Breast epithelium (tissue), 4 donors: ENCODE data around the gene TTYH3. TPM values are rescaled to one million over a fixed set of nuclear protein-coding genes. Genes with fewer than 3 reads are reported as not detected.

Experiments
- DNase-seq, 2 donors: peaks; one replicate each; pipeline ENCODE4 v3.0.0-alpha.2; 2019; ENCODE audit warnings: low spot score in 2 of 2
- H3K27ac ChIP-seq, 2 donors: fragments of 200-600 bp; sonication (generic) in 1 of 2; one replicate each; pipeline ENCODE4 v1.5.1; 2016 to 2019; ENCODE audit warnings: mild to moderate bottlenecking in 1 of 2
- H3K27me3 ChIP-seq, 2 donors: fragments of 200-600 bp; sonication (generic) in 1 of 2; one replicate each; pipeline versions ENCODE4 v1.5.1 to v1.6.0; 2017 to 2019; ENCODE audit warnings: control low read depth in 1 of 2, mild to moderate bottlenecking in 1 of 2
- H3K36me3 ChIP-seq: fragments of 200-600 bp; one replicate; pipeline ENCODE4 v1.5.1; 2019
- H3K4me1 ChIP-seq, 2 donors: fragments of 200-600 bp; sonication (generic); one replicate each; pipeline ENCODE4 v1.5.1; 2016 to 2019; ENCODE audit warnings: control low read depth in 1 of 2
- H3K4me3 ChIP-seq, 3 donors: fragments of 200-600 bp; sonication (generic); 1 replicate in 2 of 3; 2 replicates in 1 of 3; pipeline ENCODE4 v1.5.1; 2016 to 2019; ENCODE audit warnings: mild to moderate bottlenecking in 3 of 3, moderate library complexity in 2 of 3
- H3K9me3 ChIP-seq, 2 donors: fragments of 200-600 bp; sonication (generic) in 1 of 2; one replicate each; pipeline ENCODE4 v1.5.1; 2016 to 2019; ENCODE audit warnings: control low read depth in 1 of 2
- POLR2A ChIP-seq: fragments of 450-650 bp; IDR thresholded peaks from one replicate; pipeline ENCODE4 v1.6.1; 2016; ENCODE audit warnings: antibody characterized with exemption, mild to moderate bottlenecking, moderate library complexity
- POLR2AphosphoS5 ChIP-seq, 3 donors: sonication (generic); formaldehyde crosslinking; IDR thresholded peaks; one replicate each; pipeline ENCODE4 v1.6.1; 2017; ENCODE audit warnings: antibody characterized with exemption in 3 of 3
- intact Hi-C: fragments of 100-400 bp; cut with DNase I; formaldehyde crosslinking; loops from one replicate; pipeline ENCODE4 v1.15.1; 2023; ENCODE audit warnings: low total_unique reads
- total RNA-seq, 3 donors: library from RNA; depleted of rRNA; stranded (reverse); fragments of >200 nt; gene quantifications; one replicate each; pipeline ENCODE4 v1.1.0, GENCODE V29; 2016
- TF ChIP-seq, protein P1 (sequence below), 3 donors: fragments of 450-650 bp; IDR thresholded peaks; one replicate each; pipeline ENCODE4 v1.5.1; 2016 to 2017; ENCODE audit warnings: antibody characterized with exemption in 3 of 3, mild to moderate bottlenecking in 3 of 3, moderate library complexity in 3 of 3

The TTYH3 gene
- total RNA-seq, 3 donors from 2014 or later: 11.6 to 17.9 (median 17.4) TPM

DNA sequence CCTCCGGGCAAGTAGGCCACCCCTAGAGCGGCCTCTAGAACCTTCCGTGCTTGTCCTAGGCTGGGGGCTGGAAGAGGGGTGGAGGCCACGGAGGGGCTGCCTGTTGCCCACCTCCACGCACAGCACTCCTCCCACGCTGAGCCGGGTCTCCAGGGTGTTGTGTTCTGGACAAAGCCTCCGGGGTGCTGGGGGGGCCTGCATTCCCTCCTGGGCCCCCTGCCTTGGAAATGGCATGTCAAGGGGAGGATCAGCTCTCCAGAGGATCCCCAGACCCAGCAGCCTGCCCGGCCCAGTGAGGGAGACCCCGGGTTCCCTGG lies 8.1 kb upstream of the TTYH3 start:
- H3K27ac ChIP-seq: no peak overlapping the region
- DNase-seq: no peak

GRCh38 chr7:2624293-2624886 lies 7.4 kb upstream of the TTYH3 start:
- no peaks in the 10 kb centered on the region for H3K27me3 ChIP-seq
- no peaks in the 10 kb centered on the region for H3K9me3 ChIP-seq
- no peak for DNase-seq
- no peak for TF ChIP-seq POLR2A
- no peak for TF ChIP-seq POLR2AphosphoS5 (IDR thresholded peaks at IDR 0.05)
- TF ChIP-seq, protein P1, sequence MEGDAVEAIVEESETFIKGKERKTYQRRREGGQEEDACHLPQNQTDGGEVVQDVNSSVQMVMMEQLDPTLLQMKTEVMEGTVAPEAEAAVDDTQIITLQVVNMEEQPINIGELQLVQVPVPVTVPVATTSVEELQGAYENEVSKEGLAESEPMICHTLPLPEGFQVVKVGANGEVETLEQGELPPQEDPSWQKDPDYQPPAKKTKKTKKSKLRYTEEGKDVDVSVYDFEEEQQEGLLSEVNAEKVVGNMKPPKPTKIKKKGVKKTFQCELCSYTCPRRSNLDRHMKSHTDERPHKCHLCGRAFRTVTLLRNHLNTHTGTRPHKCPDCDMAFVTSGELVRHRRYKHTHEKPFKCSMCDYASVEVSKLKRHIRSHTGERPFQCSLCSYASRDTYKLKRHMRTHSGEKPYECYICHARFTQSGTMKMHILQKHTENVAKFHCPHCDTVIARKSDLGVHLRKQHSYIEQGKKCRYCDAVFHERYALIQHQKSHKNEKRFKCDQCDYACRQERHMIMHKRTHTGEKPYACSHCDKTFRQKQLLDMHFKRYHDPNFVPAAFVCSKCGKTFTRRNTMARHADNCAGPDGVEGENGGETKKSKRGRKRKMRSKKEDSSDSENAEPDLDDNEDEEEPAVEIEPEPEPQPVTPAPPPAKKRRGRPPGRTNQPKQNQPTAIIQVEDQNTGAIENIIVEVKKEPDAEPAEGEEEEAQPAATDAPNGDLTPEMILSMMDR (IDR thresholded peaks at IDR 0.05): no peak
- H3K4me1 ChIP-seq: peaks cover 0 to 6% of the 10 kb centered on the region in 2 donors
- no peaks in the 10 kb centered on the region for H3K36me3 ChIP-seq
- H3K27ac ChIP-seq: no peak overlapping the region
- intact Hi-C loops: no loop called here
- H3K4me3 ChIP-seq: no peak overlapping the region

More for the DNA sequence above, 8.1 kb upstream of the TTYH3 start:
- Histone ChIP-seq H3K9me3 (no peaks in the 10 kb centered on the region), H3K4me3 (no peak overlapping the region), H3K36me3 (no peaks in the 10 kb centered on the region), H3K27me3 (no peaks in the 10 kb centered on the region), H3K4me1 (peaks cover 0 to 5% of the 10 kb centered on the region in 2 donors)
- TF ChIP-seq POLR2AphosphoS5 (IDR thresholded peaks at IDR 0.05): no peak
- no peak for TF ChIP-seq POLR2A
- TF ChIP-seq, protein P1 (IDR thresholded peaks at IDR 0.05): no peak
- intact Hi-C loops: no loop called here

- Histone ChIP-seq H3K4me3 (no peak overlapping the region), H3K9me3 (no peaks in the 10 kb centered on the region), H3K27ac (peak overlapping the region in 1 of 2 donors; percentile 71), H3K27me3 (no peaks in the 10 kb centered on the region), H3K4me1 (peaks cover 4 to 14% of the 10 kb centered on the region in 2 donors), H3K36me3 (no peaks in the 10 kb centered on the region)
- intact Hi-C loops: no loop called here
- peak in 1 of 2 donors; percentile 48 for DNase-seq
- TF ChIP-seq POLR2AphosphoS5 (IDR thresholded peaks at IDR 0.05) (no peak), POLR2A (no peak)
- TF ChIP-seq, protein P1 (IDR thresholded peaks at IDR 0.05): no peak
Observed at GRCh38 chr7:2626498-2627117, 5.2 kb upstream of the TTYH3 start.

DNA sequence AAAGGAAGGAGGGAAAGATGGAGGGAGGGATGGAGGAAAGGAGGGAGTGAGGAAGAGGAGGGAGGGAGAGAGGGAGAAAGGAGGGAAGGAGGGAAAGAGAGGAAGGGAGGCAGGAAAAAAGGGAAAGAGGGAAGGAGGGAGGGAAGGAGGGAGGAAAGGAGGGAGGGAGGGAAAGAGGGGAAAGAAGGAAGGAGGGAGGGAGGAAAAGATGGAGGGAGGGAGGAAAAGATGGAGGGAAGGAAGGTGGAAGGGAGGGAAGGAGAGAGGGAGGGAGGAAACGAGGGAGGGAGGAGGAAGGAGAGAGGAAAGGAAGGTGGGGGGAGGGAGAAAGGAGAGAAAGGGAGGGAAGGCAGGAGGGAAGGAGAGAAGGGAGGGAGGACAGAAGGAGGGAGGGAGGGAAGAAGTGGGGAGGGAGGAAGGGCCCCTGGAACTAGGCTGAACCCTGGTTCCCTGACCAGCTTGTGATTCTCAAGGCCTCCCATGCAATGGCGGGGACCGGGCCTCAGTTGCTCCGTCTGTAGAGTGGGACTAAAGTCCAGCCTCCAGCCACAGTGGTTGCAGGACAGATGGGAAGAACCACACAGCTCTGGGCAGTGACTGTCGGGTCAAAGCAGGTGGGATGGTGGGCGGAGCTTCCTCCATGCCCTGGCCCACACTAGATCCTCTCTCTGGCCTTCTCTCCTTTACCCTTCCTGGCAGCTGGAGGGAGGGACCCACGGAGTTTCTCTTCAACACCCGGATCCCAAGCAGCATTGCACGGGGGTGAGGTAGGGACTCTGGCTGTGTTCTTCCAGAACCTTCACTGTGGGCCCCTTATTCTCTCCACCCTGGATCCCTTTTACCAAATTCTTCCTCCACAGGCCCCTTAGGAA lies 4.3 kb upstream of the TTYH3 start:
- intact Hi-C loops: no loop called here

More for the DNA sequence above, 4.3 kb upstream of the TTYH3 start:
- Histone ChIP-seq H3K9me3 (no peaks in the 10 kb centered on the region), H3K4me1 (peaks cover 7 to 14% of the 10 kb centered on the region in 2 donors), H3K4me3 (no peak overlapping the region), H3K27ac (peak overlapping the region in 1 of 2 donors; percentile 71), H3K27me3 (no peaks in the 10 kb centered on the region), H3K36me3 (no peaks in the 10 kb centered on the region)
- TF ChIP-seq, protein P1 (IDR thresholded peaks at IDR 0.05): no peak
- no peak for TF ChIP-seq POLR2AphosphoS5 (IDR thresholded peaks at IDR 0.05)
- no peak for TF ChIP-seq POLR2A
- no peak for DNase-seq
